Measurements from ENCODE around the gene ADGRD1.
"Not testable (repeated sequence)": the region's sequence is repeated elsewhere in the genome, so short reads cannot be mapped to it uniquely, and the experiment has no call there.

The ADGRD1 gene

GRCh38 chr12:130987151-130987931, 33.6 kb downstream of the ADGRD1 start:
- no peak for DNase-seq (ENCODE audit: low read depth, low spot score)

GRCh38 chr12:130988261-130988660, 34.6 kb downstream of the ADGRD1 start:
- DNase-seq (ENCODE audit: low read depth, low spot score): no peak

GRCh38 chr12:130988751-130989150, 35.0 kb downstream of the ADGRD1 start:
- DNase-seq (ENCODE audit: low read depth, low spot score): no peak

- DNase-seq (ENCODE audit: low read depth, low spot score): no peak
Observed at GRCh38 chr12:130989391-130989790, 35.7 kb downstream of the ADGRD1 start.

GRCh38 chr12:130990034-130990433, 36.3 kb downstream of the ADGRD1 start:
- DNase-seq (ENCODE audit: low read depth, low spot score): no peak

GRCh38 chr12:130992448-130992847, 38.7 kb downstream of the ADGRD1 start:
- no peak for DNase-seq (ENCODE audit: low read depth, low spot score)

GRCh38 chr12:130992979-130993538, 39.4 kb downstream of the ADGRD1 start:
- DNase-seq (ENCODE audit: low read depth, low spot score): no peak

GRCh38 chr12:130993759-130994670, 40.3 kb downstream of the ADGRD1 start:
- no peak for DNase-seq (ENCODE audit: low read depth, low spot score)

GRCh38 chr12:130994821-130995375, 41.2 kb downstream of the ADGRD1 start:
- no peak for DNase-seq (ENCODE audit: low read depth, low spot score)

GRCh38 chr12:130995386-130995969, 41.8 kb downstream of the ADGRD1 start:
- DNase-seq (ENCODE audit: low read depth, low spot score): not testable (repeated sequence)

- no peak for DNase-seq (ENCODE audit: low read depth, low spot score)
Observed at GRCh38 chr12:130998136-130998535, 44.4 kb downstream of the ADGRD1 start.

- DNase-seq (ENCODE audit: low read depth, low spot score): no peak
Observed at GRCh38 chr12:131000000-131000486, 46.3 kb downstream of the ADGRD1 start.

GRCh38 chr12:131001493-131001892, 47.8 kb downstream of the ADGRD1 start:
- no peak for DNase-seq (ENCODE audit: low read depth, low spot score)

GRCh38 chr12:131002216-131002631, 48.5 kb downstream of the ADGRD1 start:
- DNase-seq (ENCODE audit: low read depth, low spot score): no peak

- no peak for DNase-seq (ENCODE audit: low read depth, low spot score)
Observed at GRCh38 chr12:131003036-131003715, 49.5 kb downstream of the ADGRD1 start.

GRCh38 chr12:131003716-131004045, 50.0 kb downstream of the ADGRD1 start:
- no peak for DNase-seq (ENCODE audit: low read depth, low spot score)

GRCh38 chr12:131004166-131004565, 50.5 kb downstream of the ADGRD1 start:
- DNase-seq (ENCODE audit: low read depth, low spot score): no peak

GRCh38 chr12:131005161-131006035, 51.7 kb downstream of the ADGRD1 start:
- no peak for DNase-seq (ENCODE audit: low read depth, low spot score)

- no peak for DNase-seq (ENCODE audit: low read depth, low spot score)
Observed at GRCh38 chr12:131006036-131006735, 52.5 kb downstream of the ADGRD1 start.

All from activated naive CD8-positive, alpha-beta T cell treated with anti-CD3 and anti-CD28 coated beads, Interleukin-2, amount 50 U/mL, for 16 hours (primary cell).